Kidney epithelial cell (primary cell): ENCODE results near the gene SLC4A11. TPM values are rescaled to one million over a fixed set of nuclear protein-coding genes. Genes with fewer than 3 reads are reported as not detected.

Source experiments
- DNase-seq: peaks from one replicate; pipeline ENCODE4 v3.0.0-alpha.2; 2010; ENCODE audit warnings: low read depth
- H3K27me3 ChIP-seq: 2 replicates; pipeline ENCODE4 v1.6.0; 2011; ENCODE audit warnings: low read length; ENCODE audit not compliant: control insufficient read depth, insufficient read depth
- H3K36me3 ChIP-seq: 2 replicates; pipeline ENCODE4 v1.5.1; 2011; ENCODE audit warnings: low read length; ENCODE audit not compliant: control insufficient read depth, insufficient read depth
- H3K4me3 ChIP-seq: 2 replicates; pipeline ENCODE4 v1.5.1; 2011; ENCODE audit warnings: low read depth, mild to moderate bottlenecking, control low read depth, low read length
- CTCF ChIP-seq: IDR thresholded peaks from 2 replicates; pipeline ENCODE4 v1.5.1; 2011; ENCODE audit warnings: mild to moderate bottlenecking, moderate library complexity, low read length, control low read depth, inconsistent platforms; ENCODE audit not compliant: insufficient read depth, poor library complexity, severe bottlenecking
- total RNA-seq: library from RNA; depleted of rRNA; stranded (reverse); fragments of >200 nt; gene quantifications from 2 replicates; pipeline ENCODE4 v1.2.3, GENCODE V29; 2015

Gene SLC4A11
- total RNA-seq, 1 donor from 2014 or later: 8.5 TPM

GRCh38 chr20:3228750-3229032 lies 10.3 kb downstream of the SLC4A11 start:
- H3K36me3 ChIP-seq: no peaks in the 10 kb centered on the region
- no peak for DNase-seq
- TF ChIP-seq CTCF: no peak
- H3K4me3 ChIP-seq: no peak overlapping the region
- H3K27me3 ChIP-seq: no peaks in the 10 kb centered on the region

GRCh38 chr20:3227936-3228749 lies 10.8 kb downstream of the SLC4A11 start:
- DNase-seq: no peak
- Histone ChIP-seq H3K36me3 (no peaks in the 10 kb centered on the region), H3K27me3 (no peaks in the 10 kb centered on the region), H3K4me3 (no peak overlapping the region)
- TF ChIP-seq CTCF: no peak

- TF ChIP-seq CTCF: no peak
- DNase-seq: peak; percentile 47
- no peaks in the 10 kb centered on the region for H3K36me3 ChIP-seq
These were observed 11.5 kb downstream of the SLC4A11 start for GRCh38 chr20:3227506-3227905.

GRCh38 chr20:3226864-3227263 lies 12.1 kb downstream of the SLC4A11 start:
- DNase-seq: no peak
- H3K36me3 ChIP-seq: no peaks in the 10 kb centered on the region
- TF ChIP-seq CTCF: no peak
- H3K27me3 ChIP-seq: no peaks in the 10 kb centered on the region
- H3K4me3 ChIP-seq: no peak overlapping the region

More at GRCh38 chr20:3227506-3227905, 11.5 kb downstream of the SLC4A11 start:
- no peaks in the 10 kb centered on the region for H3K27me3 ChIP-seq
- H3K4me3 ChIP-seq: no peak overlapping the region

- H3K36me3 ChIP-seq: no peaks in the 10 kb centered on the region
- no peaks in the 10 kb centered on the region for H3K27me3 ChIP-seq
- DNase-seq: no peak
- no peak overlapping the region for H3K4me3 ChIP-seq
- TF ChIP-seq CTCF: no peak
These were observed 12.9 kb downstream of the SLC4A11 start for GRCh38 chr20:3226093-3226492.

- Histone ChIP-seq H3K27me3 (no peaks in the 10 kb centered on the region), H3K4me3 (no peak overlapping the region), H3K36me3 (no peaks in the 10 kb centered on the region)
- DNase-seq: no peak
- TF ChIP-seq CTCF: no peak
These were observed 14.1 kb downstream of the SLC4A11 start for GRCh38 chr20:3224681-3225421.
